ENCODE measurements around the gene SWT1. TPM values are rescaled to one million over a fixed set of nuclear protein-coding genes. Genes with fewer than 3 reads are reported as not detected.
A peak's percentile ranks its signal among the peaks of the same experiment; 100 is the strongest.

The SWT1 gene
- total RNA-seq, 1 donor, result 6.9 TPM

DNA sequence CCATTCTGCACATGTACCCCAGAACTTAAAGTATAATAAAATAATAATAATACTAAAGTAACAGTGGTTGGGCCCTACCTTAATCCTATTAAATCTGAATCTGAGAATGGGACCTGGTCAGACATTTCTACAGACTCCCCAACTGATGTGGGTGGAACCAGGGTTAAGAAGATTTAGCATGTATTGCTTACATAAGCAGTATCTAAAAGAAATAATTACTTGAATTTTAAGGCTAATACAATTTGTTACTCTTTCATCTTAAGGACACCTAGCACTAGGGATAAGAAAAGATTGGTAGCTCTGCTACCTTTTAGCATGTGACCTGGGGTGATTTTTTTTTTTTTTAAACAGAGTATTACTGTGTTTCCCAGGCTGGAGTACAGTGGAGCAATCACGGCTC, 80.7 kb downstream of the SWT1 start:
- TF ChIP-seq, protein P1, sequence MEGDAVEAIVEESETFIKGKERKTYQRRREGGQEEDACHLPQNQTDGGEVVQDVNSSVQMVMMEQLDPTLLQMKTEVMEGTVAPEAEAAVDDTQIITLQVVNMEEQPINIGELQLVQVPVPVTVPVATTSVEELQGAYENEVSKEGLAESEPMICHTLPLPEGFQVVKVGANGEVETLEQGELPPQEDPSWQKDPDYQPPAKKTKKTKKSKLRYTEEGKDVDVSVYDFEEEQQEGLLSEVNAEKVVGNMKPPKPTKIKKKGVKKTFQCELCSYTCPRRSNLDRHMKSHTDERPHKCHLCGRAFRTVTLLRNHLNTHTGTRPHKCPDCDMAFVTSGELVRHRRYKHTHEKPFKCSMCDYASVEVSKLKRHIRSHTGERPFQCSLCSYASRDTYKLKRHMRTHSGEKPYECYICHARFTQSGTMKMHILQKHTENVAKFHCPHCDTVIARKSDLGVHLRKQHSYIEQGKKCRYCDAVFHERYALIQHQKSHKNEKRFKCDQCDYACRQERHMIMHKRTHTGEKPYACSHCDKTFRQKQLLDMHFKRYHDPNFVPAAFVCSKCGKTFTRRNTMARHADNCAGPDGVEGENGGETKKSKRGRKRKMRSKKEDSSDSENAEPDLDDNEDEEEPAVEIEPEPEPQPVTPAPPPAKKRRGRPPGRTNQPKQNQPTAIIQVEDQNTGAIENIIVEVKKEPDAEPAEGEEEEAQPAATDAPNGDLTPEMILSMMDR (IDR thresholded peaks at IDR 0.05; ENCODE audit: extremely low read depth, low read depth, low read length), result no peak
- no peaks in the 10 kb centered on the region for H4K20me1 ChIP-seq (ENCODE audit: insufficient read depth, low read length)
- no peak overlapping the region for H3K4me2 ChIP-seq (ENCODE audit: insufficient read depth, low read length)
- H3K36me3 ChIP-seq (ENCODE audit: insufficient read depth, low read length), result no peaks in the 10 kb centered on the region
- H3K4me3 ChIP-seq (ENCODE audit: insufficient read depth, low read length), result no peak overlapping the region
- no peak for DNase-seq (ENCODE audit: insufficient read length, low spot score, missing footprints)
- H3K79me2 ChIP-seq (ENCODE audit: insufficient read depth, low read length), result no peaks in the 10 kb centered on the region
- H3K9me3 ChIP-seq (ENCODE audit: low read depth, low read length), result no peaks in the 10 kb centered on the region
- H3K4me1 ChIP-seq (ENCODE audit: insufficient read depth, low read length), result no peaks in the 10 kb centered on the region
- H2AFZ ChIP-seq (ENCODE audit: low read length), result no peak overlapping the region
- H3K27ac ChIP-seq (ENCODE audit: low read depth, low read length), result no peak overlapping the region
- H3K27me3 ChIP-seq (ENCODE audit: insufficient read depth, low read length), result no peaks in the 10 kb centered on the region

DNA sequence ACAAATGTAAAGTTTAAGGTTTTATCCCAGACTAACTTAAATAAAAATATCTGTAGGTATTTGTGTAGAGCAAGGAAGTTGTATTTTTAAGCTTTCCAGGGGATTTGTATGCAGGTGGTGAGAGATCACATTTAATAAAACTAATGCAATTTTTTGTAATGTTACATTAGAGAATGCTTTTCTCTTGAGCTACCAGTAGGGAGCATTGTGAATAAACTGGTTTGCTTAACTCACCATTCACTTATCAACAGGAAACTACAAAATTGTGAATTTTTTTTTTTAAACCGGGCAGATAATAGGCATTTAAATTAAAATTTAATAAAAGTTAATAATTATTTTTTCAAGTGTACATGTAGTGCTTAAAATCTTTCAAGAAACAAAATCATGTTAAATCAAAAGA, 81.5 kb downstream of the SWT1 start:
- TF ChIP-seq, protein P1 (IDR thresholded peaks at IDR 0.05; ENCODE audit: extremely low read depth, low read depth, low read length), result peak; percentile 51
- Histone ChIP-seq H3K4me3 (ENCODE audit: insufficient read depth, low read length) (no peak overlapping the region), H3K4me2 (ENCODE audit: insufficient read depth, low read length) (no peak overlapping the region), H3K27ac (ENCODE audit: low read depth, low read length) (no peak overlapping the region), H4K20me1 (ENCODE audit: insufficient read depth, low read length) (no peaks in the 10 kb centered on the region), H3K9me3 (ENCODE audit: low read depth, low read length) (no peaks in the 10 kb centered on the region), H3K79me2 (ENCODE audit: insufficient read depth, low read length) (no peaks in the 10 kb centered on the region), H3K27me3 (ENCODE audit: insufficient read depth, low read length) (no peaks in the 10 kb centered on the region), H2AFZ (ENCODE audit: low read length) (no peak overlapping the region), H3K4me1 (ENCODE audit: insufficient read depth, low read length) (no peaks in the 10 kb centered on the region), H3K36me3 (ENCODE audit: insufficient read depth, low read length) (no peaks in the 10 kb centered on the region)
- DNase-seq (ENCODE audit: insufficient read length, low spot score, missing footprints), result no peak

DNA sequence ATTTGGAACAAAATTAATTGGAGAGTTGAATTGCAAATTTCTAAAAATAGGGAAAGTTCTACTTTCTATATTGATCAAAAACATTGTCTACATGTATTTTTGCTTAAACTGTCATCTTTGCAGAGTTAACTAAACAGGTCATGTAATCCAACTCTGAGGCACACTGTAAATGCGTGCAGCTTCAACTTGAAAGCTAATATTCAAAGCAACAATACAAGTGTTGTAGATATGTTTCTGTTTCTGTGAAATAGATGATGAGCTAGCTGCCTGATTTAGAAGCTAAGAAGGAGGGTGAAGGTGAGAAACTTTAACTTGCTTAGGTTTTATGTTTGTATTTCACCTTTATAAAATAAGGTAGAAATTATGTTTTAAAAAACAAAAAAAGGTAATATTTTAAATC, 82.9 kb downstream of the SWT1 start:
- Histone ChIP-seq H3K27ac (ENCODE audit: low read depth, low read length) (no peak overlapping the region), H3K4me3 (ENCODE audit: insufficient read depth, low read length) (no peak overlapping the region), H3K79me2 (ENCODE audit: insufficient read depth, low read length) (no peaks in the 10 kb centered on the region), H3K27me3 (ENCODE audit: insufficient read depth, low read length) (no peaks in the 10 kb centered on the region), H3K4me2 (ENCODE audit: insufficient read depth, low read length) (no peak overlapping the region), H2AFZ (ENCODE audit: low read length) (no peak overlapping the region), H3K4me1 (ENCODE audit: insufficient read depth, low read length) (peaks cover 8% of the 10 kb centered on the region), H4K20me1 (ENCODE audit: insufficient read depth, low read length) (no peaks in the 10 kb centered on the region), H3K36me3 (ENCODE audit: insufficient read depth, low read length) (no peaks in the 10 kb centered on the region), H3K9me3 (ENCODE audit: low read depth, low read length) (no peaks in the 10 kb centered on the region)
- TF ChIP-seq, protein P1 (IDR thresholded peaks at IDR 0.05; ENCODE audit: extremely low read depth, low read depth, low read length), result no peak
- DNase-seq (ENCODE audit: insufficient read length, low spot score, missing footprints), result no peak

DNA sequence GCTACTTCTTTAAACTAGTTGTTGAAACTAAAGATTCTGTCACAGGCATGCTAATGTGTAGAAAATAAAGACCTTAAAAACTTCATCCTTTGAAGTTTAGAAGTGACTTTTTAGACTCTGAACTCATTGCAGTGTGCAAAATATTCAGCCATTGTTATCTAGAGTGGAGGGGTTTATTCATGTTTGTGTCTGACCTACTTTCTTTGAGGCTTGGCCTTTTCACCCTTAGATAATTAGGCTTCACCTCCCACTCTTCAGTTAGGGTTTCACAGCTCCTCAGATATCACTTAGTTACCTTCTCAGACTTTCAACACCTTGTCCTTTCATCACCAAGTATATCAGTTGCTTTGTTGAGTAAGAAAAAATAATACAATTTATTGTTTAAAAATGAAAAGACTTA, 84.2 kb downstream of the SWT1 start:
- H3K4me2 ChIP-seq (ENCODE audit: insufficient read depth, low read length), result no peak overlapping the region

More for the DNA sequence above, 84.2 kb downstream of the SWT1 start:
- no peak overlapping the region for H3K27ac ChIP-seq (ENCODE audit: low read depth, low read length)
- H3K4me1 ChIP-seq (ENCODE audit: insufficient read depth, low read length), result peaks cover 8% of the 10 kb centered on the region
- DNase-seq (ENCODE audit: insufficient read length, low spot score, missing footprints), result no peak
- no peaks in the 10 kb centered on the region for H4K20me1 ChIP-seq (ENCODE audit: insufficient read depth, low read length)
- H3K27me3 ChIP-seq (ENCODE audit: insufficient read depth, low read length), result no peaks in the 10 kb centered on the region
- H2AFZ ChIP-seq (ENCODE audit: low read length), result no peak overlapping the region
- H3K9me3 ChIP-seq (ENCODE audit: low read depth, low read length), result no peaks in the 10 kb centered on the region
- TF ChIP-seq, protein P1 (IDR thresholded peaks at IDR 0.05; ENCODE audit: extremely low read depth, low read depth, low read length), result no peak
- no peaks in the 10 kb centered on the region for H3K79me2 ChIP-seq (ENCODE audit: insufficient read depth, low read length)
- no peaks in the 10 kb centered on the region for H3K36me3 ChIP-seq (ENCODE audit: insufficient read depth, low read length)
- H3K4me3 ChIP-seq (ENCODE audit: insufficient read depth, low read length), result no peak overlapping the region
